HL-60 (cell line): Measurements from ENCODE around the gene C17orf100.

ENCODE experiments used
- DNase-seq, 2 experiments: peaks; one replicate each; pipeline ENCODE4 v3.0.0-alpha.2; 2010 to 2020; ENCODE audit warnings: low read depth in 1 of 2, low spot score in 1 of 2
- H3K27ac ChIP-seq: fragments of 250-450 bp; sonication (Bioruptor Pico); replicated peaks from 2 replicates; pipeline ENCODE4 v1.5.1; 2020; ENCODE audit warnings: mild to moderate bottlenecking, moderate library complexity
- H3K27me3 ChIP-seq: fragments of 250-450 bp; sonication (Bioruptor Pico); 2 replicates; pipeline ENCODE4 v1.5.1; 2021; ENCODE audit warnings: mild to moderate bottlenecking, moderate library complexity; ENCODE audit not compliant: insufficient read depth, poor library complexity, severe bottlenecking
- H3K4me3 ChIP-seq: replicated peaks from 2 replicates; pipeline ENCODE4 v1.5.1; 2011; ENCODE audit warnings: mild to moderate bottlenecking, control low read depth, low read length; ENCODE audit not compliant: insufficient read depth
- GABPA ChIP-seq: IDR thresholded peaks from 2 replicates; pipeline ENCODE4 v1.6.1; 2012; ENCODE audit warnings: low read depth
- POLR2AphosphoS5 ChIP-seq: IDR thresholded peaks from 2 replicates; pipeline ENCODE4 v1.6.1; 2012; ENCODE audit warnings: low read depth
- SPI1 ChIP-seq: IDR thresholded peaks from 2 replicates; pipeline ENCODE4 v1.6.1; 2012; ENCODE audit warnings: low read depth, mild to moderate bottlenecking, borderline replicate concordance
- TF ChIP-seq, protein P1 (sequence below): IDR thresholded peaks from 2 replicates; pipeline ENCODE4 v1.6.1; 2012; ENCODE audit warnings: low read depth; ENCODE audit not compliant: insufficient replicate concordance
- TF ChIP-seq, protein P2 (sequence below): IDR thresholded peaks from one replicate; pipeline ENCODE4 v1.5.1; 2011; ENCODE audit warnings: low read length, control low read depth, inconsistent platforms; ENCODE audit not compliant: insufficient read depth

C17orf100 gene

DNA sequence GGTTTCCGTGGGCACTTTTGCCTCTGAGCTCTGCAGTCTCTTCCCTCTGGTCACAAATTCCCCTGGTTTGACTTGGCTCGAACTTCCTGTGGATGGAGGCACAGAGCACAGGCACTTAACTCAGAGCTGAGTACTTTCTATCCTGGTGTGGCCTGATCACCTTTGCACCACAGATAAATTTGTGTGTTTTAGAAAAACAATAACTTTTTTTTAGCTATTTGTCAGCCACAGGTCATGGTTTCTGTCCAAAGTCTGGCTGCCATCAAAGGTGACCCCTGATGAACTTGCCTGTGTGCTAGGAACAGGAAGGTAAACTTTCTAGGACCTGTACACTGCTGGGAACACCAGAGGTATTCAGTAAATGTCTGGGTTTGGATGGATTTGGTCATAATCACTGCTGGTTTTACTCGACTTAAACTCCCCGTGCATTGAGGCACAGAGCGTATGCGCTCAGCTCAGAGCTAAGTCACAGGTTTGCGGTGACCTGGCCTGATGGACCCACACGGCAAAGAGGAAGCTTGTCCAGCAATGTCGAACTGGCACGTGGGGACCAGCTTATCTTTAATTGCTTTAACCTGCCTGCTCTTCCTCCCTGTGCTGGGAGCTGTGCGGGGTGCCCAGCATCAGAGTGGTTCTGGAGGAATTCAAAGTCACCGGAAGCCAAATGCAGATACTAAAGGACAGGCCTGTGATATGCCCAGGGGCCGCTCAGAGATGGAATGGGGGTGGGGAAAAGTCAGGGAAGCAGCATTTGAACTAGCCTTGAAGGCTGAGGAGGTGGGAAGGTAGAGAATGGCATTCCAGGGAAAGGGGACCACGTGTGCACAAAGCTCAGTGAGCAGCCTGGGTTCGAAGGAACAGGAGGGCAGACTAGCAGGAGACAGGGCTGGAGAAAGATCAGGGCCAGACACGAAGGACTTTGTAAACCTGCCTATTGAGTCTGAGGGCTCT lies 48.7 kb downstream of the C17orf100 start:
- TF ChIP-seq, protein P1, sequence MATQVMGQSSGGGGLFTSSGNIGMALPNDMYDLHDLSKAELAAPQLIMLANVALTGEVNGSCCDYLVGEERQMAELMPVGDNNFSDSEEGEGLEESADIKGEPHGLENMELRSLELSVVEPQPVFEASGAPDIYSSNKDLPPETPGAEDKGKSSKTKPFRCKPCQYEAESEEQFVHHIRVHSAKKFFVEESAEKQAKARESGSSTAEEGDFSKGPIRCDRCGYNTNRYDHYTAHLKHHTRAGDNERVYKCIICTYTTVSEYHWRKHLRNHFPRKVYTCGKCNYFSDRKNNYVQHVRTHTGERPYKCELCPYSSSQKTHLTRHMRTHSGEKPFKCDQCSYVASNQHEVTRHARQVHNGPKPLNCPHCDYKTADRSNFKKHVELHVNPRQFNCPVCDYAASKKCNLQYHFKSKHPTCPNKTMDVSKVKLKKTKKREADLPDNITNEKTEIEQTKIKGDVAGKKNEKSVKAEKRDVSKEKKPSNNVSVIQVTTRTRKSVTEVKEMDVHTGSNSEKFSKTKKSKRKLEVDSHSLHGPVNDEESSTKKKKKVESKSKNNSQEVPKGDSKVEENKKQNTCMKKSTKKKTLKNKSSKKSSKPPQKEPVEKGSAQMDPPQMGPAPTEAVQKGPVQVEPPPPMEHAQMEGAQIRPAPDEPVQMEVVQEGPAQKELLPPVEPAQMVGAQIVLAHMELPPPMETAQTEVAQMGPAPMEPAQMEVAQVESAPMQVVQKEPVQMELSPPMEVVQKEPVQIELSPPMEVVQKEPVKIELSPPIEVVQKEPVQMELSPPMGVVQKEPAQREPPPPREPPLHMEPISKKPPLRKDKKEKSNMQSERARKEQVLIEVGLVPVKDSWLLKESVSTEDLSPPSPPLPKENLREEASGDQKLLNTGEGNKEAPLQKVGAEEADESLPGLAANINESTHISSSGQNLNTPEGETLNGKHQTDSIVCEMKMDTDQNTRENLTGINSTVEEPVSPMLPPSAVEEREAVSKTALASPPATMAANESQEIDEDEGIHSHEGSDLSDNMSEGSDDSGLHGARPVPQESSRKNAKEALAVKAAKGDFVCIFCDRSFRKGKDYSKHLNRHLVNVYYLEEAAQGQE: no peak
- TF ChIP-seq SPI1: no peak
- no peak for TF ChIP-seq POLR2AphosphoS5
- no peak for TF ChIP-seq GABPA
- TF ChIP-seq, protein P2, sequence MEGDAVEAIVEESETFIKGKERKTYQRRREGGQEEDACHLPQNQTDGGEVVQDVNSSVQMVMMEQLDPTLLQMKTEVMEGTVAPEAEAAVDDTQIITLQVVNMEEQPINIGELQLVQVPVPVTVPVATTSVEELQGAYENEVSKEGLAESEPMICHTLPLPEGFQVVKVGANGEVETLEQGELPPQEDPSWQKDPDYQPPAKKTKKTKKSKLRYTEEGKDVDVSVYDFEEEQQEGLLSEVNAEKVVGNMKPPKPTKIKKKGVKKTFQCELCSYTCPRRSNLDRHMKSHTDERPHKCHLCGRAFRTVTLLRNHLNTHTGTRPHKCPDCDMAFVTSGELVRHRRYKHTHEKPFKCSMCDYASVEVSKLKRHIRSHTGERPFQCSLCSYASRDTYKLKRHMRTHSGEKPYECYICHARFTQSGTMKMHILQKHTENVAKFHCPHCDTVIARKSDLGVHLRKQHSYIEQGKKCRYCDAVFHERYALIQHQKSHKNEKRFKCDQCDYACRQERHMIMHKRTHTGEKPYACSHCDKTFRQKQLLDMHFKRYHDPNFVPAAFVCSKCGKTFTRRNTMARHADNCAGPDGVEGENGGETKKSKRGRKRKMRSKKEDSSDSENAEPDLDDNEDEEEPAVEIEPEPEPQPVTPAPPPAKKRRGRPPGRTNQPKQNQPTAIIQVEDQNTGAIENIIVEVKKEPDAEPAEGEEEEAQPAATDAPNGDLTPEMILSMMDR: no peak
- H3K27ac ChIP-seq: no peak overlapping the region
- H3K4me3 ChIP-seq: no peak overlapping the region
- no peak for DNase-seq
- no peaks in the 10 kb centered on the region for H3K27me3 ChIP-seq

DNA sequence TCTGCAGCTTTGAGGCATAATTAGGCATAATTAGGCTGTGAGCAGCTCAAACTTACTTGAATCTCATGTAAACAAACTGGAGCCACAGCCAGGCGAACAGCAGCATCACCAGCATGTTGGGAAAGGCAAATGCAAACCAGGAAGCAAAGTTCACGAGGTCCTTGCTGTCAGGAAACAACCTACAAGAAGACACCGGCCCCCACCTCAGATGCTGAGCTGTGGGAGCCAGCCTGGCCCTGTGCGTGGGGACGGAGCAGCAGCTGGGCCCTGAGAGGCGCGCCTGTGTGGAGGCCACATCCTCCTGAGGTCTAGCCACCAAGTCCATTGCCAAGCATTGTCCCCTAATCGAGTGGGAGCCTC lies 49.4 kb downstream of the C17orf100 start:
- no peaks in the 10 kb centered on the region for H3K27me3 ChIP-seq
- TF ChIP-seq, protein P1: no peak
- TF ChIP-seq, protein P2: no peak
- no peak for TF ChIP-seq POLR2AphosphoS5
- no peak overlapping the region for H3K27ac ChIP-seq
- H3K4me3 ChIP-seq: no peak overlapping the region
- DNase-seq: no peak

DNA sequence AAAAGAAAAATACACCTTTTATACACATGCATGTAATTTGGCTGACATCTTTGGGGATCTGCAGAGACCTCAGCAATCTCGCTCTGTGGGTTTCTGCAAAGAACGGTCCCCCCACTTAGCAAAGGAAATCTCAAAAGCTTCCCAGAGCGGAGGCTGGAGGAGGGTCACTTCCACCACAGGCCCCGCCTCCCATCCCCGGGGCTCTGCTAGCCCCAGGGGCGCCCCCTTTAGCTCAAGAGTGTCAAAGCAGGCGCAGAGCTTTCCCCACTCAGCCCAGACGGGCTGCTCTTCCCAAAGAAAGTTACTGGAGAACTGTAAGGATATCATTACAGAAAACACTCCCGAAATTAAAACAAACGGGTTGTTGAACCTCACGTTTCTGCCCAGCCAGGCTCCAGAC lies 50.2 kb downstream of the C17orf100 start:
- no peaks in the 10 kb centered on the region for H3K27me3 ChIP-seq
- TF ChIP-seq SPI1 (no peak), POLR2AphosphoS5 (no peak), GABPA (no peak)
- TF ChIP-seq, protein P1: no peak
- TF ChIP-seq, protein P2: no peak
- H3K27ac ChIP-seq: no peak overlapping the region
- DNase-seq: no peak
- H3K4me3 ChIP-seq: no peak overlapping the region
